ENCODE measurements around the gene SIRT4. TPM values are rescaled to one million over a fixed set of nuclear protein-coding genes. Genes with fewer than 3 reads are reported as not detected.
A peak's percentile ranks its signal among the peaks of the same experiment; 100 is the strongest.

The SIRT4 gene
- total RNA-seq, 1 donor: 1.1 TPM

- no peaks in the 10 kb centered on the region for H3K4me1 ChIP-seq (ENCODE audit: insufficient read depth, low read length)
- no peak for TF ChIP-seq CTCF (IDR thresholded peaks at IDR 0.05; ENCODE audit: extremely low read depth, low read depth, low read length)
- no peak overlapping the region for H3K4me3 ChIP-seq (ENCODE audit: insufficient read depth, low read length)
- H2AFZ ChIP-seq (ENCODE audit: low read length): no peak overlapping the region
- no peaks in the 10 kb centered on the region for H3K79me2 ChIP-seq (ENCODE audit: insufficient read depth, low read length)
- no peak overlapping the region for H3K27ac ChIP-seq (ENCODE audit: low read depth, low read length)
- no peak overlapping the region for H3K4me2 ChIP-seq (ENCODE audit: insufficient read depth, low read length)
- H3K27me3 ChIP-seq (ENCODE audit: insufficient read depth, low read length): no peaks in the 10 kb centered on the region
- DNase-seq (ENCODE audit: insufficient read length, low spot score, missing footprints): no peak
- H4K20me1 ChIP-seq (ENCODE audit: insufficient read depth, low read length): no peaks in the 10 kb centered on the region
- no peaks in the 10 kb centered on the region for H3K9me3 ChIP-seq (ENCODE audit: low read depth, low read length)
- no peaks in the 10 kb centered on the region for H3K36me3 ChIP-seq (ENCODE audit: insufficient read depth, low read length)
These were observed 37.1 kb downstream of the SIRT4 start for GRCh38 chr12:120339256-120339655.

GRCh38 chr12:120342175-120343038, 40.3 kb downstream of the SIRT4 start:
- TF ChIP-seq CTCF (IDR thresholded peaks at IDR 0.05; ENCODE audit: extremely low read depth, low read depth, low read length): no peak
- Histone ChIP-seq H3K27ac (ENCODE audit: low read depth, low read length) (no peak overlapping the region), H3K36me3 (ENCODE audit: insufficient read depth, low read length) (no peaks in the 10 kb centered on the region), H3K4me2 (ENCODE audit: insufficient read depth, low read length) (no peak overlapping the region), H3K4me1 (ENCODE audit: insufficient read depth, low read length) (no peaks in the 10 kb centered on the region), H2AFZ (ENCODE audit: low read length) (no peak overlapping the region), H3K27me3 (ENCODE audit: insufficient read depth, low read length) (no peaks in the 10 kb centered on the region), H4K20me1 (ENCODE audit: insufficient read depth, low read length) (no peaks in the 10 kb centered on the region), H3K79me2 (ENCODE audit: insufficient read depth, low read length) (no peaks in the 10 kb centered on the region), H3K4me3 (ENCODE audit: insufficient read depth, low read length) (no peak overlapping the region), H3K9me3 (ENCODE audit: low read depth, low read length) (no peaks in the 10 kb centered on the region)
- DNase-seq (ENCODE audit: insufficient read length, low spot score, missing footprints): peak; percentile 71

- Histone ChIP-seq H3K9me3 (ENCODE audit: low read depth, low read length) (no peaks in the 10 kb centered on the region), H2AFZ (ENCODE audit: low read length) (no peak overlapping the region), H4K20me1 (ENCODE audit: insufficient read depth, low read length) (no peaks in the 10 kb centered on the region), H3K27me3 (ENCODE audit: insufficient read depth, low read length) (no peaks in the 10 kb centered on the region), H3K36me3 (ENCODE audit: insufficient read depth, low read length) (no peaks in the 10 kb centered on the region), H3K4me3 (ENCODE audit: insufficient read depth, low read length) (no peak overlapping the region), H3K4me1 (ENCODE audit: insufficient read depth, low read length) (no peaks in the 10 kb centered on the region), H3K4me2 (ENCODE audit: insufficient read depth, low read length) (no peak overlapping the region), H3K79me2 (ENCODE audit: insufficient read depth, low read length) (no peaks in the 10 kb centered on the region), H3K27ac (ENCODE audit: low read depth, low read length) (no peak overlapping the region)
- no peak for DNase-seq (ENCODE audit: insufficient read length, low spot score, missing footprints)
- TF ChIP-seq CTCF (IDR thresholded peaks at IDR 0.05; ENCODE audit: extremely low read depth, low read depth, low read length): no peak
These were observed 41.0 kb downstream of the SIRT4 start for GRCh38 chr12:120343039-120343537.

DNA sequence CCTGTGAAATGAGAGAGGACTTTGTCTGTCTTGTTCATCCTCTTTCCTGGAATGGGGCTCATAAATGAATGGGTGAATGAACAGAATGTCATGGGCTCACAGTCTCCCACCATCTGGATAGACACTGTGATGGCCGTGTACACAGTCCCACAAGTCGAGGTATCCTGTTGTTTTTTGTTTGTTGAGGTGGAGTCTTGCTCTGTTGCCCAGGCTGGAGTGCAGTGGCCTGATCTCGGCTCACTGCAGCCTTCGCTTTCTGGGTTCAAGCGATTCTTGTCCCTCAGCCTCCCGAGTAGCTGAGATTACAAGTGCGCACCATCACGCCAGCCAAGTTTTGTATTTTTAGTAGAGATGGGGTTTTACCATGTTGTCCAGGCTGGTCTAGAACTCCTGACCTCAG, 41.6 kb downstream of the SIRT4 start:
- Histone ChIP-seq H3K27me3 (ENCODE audit: insufficient read depth, low read length) (no peaks in the 10 kb centered on the region), H3K4me2 (ENCODE audit: insufficient read depth, low read length) (no peak overlapping the region), H3K36me3 (ENCODE audit: insufficient read depth, low read length) (no peaks in the 10 kb centered on the region), H3K4me1 (ENCODE audit: insufficient read depth, low read length) (no peaks in the 10 kb centered on the region), H3K4me3 (ENCODE audit: insufficient read depth, low read length) (no peak overlapping the region), H3K9me3 (ENCODE audit: low read depth, low read length) (no peaks in the 10 kb centered on the region), H3K79me2 (ENCODE audit: insufficient read depth, low read length) (no peaks in the 10 kb centered on the region), H4K20me1 (ENCODE audit: insufficient read depth, low read length) (no peaks in the 10 kb centered on the region), H2AFZ (ENCODE audit: low read length) (no peak overlapping the region), H3K27ac (ENCODE audit: low read depth, low read length) (no peak overlapping the region)
- no peak for DNase-seq (ENCODE audit: insufficient read length, low spot score, missing footprints)
- TF ChIP-seq CTCF (IDR thresholded peaks at IDR 0.05; ENCODE audit: extremely low read depth, low read depth, low read length): no peak
